ENCODE results near the gene SHFL. TPM values are rescaled to one million over a fixed set of nuclear protein-coding genes. Genes with fewer than 3 reads are reported as not detected.

The SHFL gene
- total and polyA plus RNA-seq, 2 of the 4 experiments (the other 2 are of a cell fraction) = 9.0 to 32.1 TPM

GRCh38 chr19:10037367-10037766 is 48.8 kb upstream of the SHFL start:
- peaks cover 42% of the 10 kb centered on the region for H3K27me3 ChIP-seq (ENCODE audit: control insufficient read depth, insufficient read depth, low read length)
- no peak overlapping the region for H3K23ac ChIP-seq (ENCODE audit: low read depth, low read length)
- ChIA-PET CTCF (no interaction called here), POLR2A (ENCODE audit: unreplicated experiment) (no interaction called here)
- dilution Hi-C loops (cut with HindIII; ENCODE audit: low sequenced_read_pairs, unreplicated experiment) (no loop called here), in situ Hi-C loops (cut with MboI; ENCODE audit: low sequenced_read_pairs) (no loop called here), intact Hi-C loops (cut with micrococcal nuclease) (no loop called here)
- H2AK5ac ChIP-seq (ENCODE audit: low read depth, low read length) = no peak overlapping the region
- H2BK5ac ChIP-seq (ENCODE audit: low read depth, low read length, poor library complexity, severe bottlenecking) = no peak overlapping the region
- no peak overlapping the region for H3K4me2 ChIP-seq (ENCODE audit: low read depth, low read length)
- no peak overlapping the region for H3K4me3 ChIP-seq (ENCODE audit: insufficient read depth, low read depth, low read length)
- no peak for ATAC-seq (ENCODE audit: low read depth)
- no peak overlapping the region for H2BK20ac ChIP-seq (ENCODE audit: low read depth, low read length)
- H3K9me1 ChIP-seq (ENCODE audit: insufficient read depth, low read length) = no peaks in the 10 kb centered on the region
- no peak for DNase-seq
- no peak overlapping the region for H3K27ac ChIP-seq (ENCODE audit: insufficient read depth, low read length)
- H3K56ac ChIP-seq (ENCODE audit: extremely low read depth, insufficient read depth, low read length) = no peak overlapping the region
- peaks cover 22% of the 10 kb centered on the region for H3K9me3 ChIP-seq (ENCODE audit: control insufficient read depth, insufficient read depth, low read length)
- BruUV-seq (replicated peaks) = no TSS peak
- H3K79me1 ChIP-seq (ENCODE audit: low read depth in 1 of 2, low read length in 2 of 2) = no peaks in the 10 kb centered on the region
- no peaks in the 10 kb centered on the region for H3K36me3 ChIP-seq (ENCODE audit: control insufficient read depth, insufficient read depth, low read length)
- H3K14ac ChIP-seq (replicated peaks; ENCODE audit: low read depth, low read length) = no peak overlapping the region
- H2BK120ac ChIP-seq (ENCODE audit: low read depth, low read length) = no peak overlapping the region
- H2BK15ac ChIP-seq (ENCODE audit: low read depth, low read length) = no peak overlapping the region
- H4K91ac ChIP-seq (ENCODE audit: insufficient read depth, low read depth, low read length) = no peak overlapping the region
- H3K9ac ChIP-seq (ENCODE audit: low read depth, low read length) = no peak overlapping the region
- no CpG with 5 or more reads among the region's 4 CpGs for WGBS, 2 experiments (ENCODE audit: extremely low coverage in 2 of 2, insufficient read length in 1 of 2)
- no peak overlapping the region for H2AK9ac ChIP-seq (replicated peaks; ENCODE audit: low read depth, low read length, poor library complexity)
- no peaks in the 10 kb centered on the region for H4K20me1 ChIP-seq (ENCODE audit: insufficient read depth, low read length)
- no peak overlapping the region for H2AFZ ChIP-seq (replicated peaks; ENCODE audit: low read length, poor library complexity)
- TF ChIP-seq RFX5 (IDR thresholded peaks at IDR 0.05; ENCODE audit: low read depth, low read length) (no peak), POLR2A (IDR thresholded peaks at IDR 0.05; ENCODE audit: low read depth, low read length) (no peak), CTCF (conservative IDR thresholded peaks at IDR 0.05; ENCODE audit: low read depth, low read length) (no peak), MXI1 (IDR thresholded peaks at IDR 0.05; ENCODE audit: borderline replicate concordance, low read depth, low read length) (no peak), FOS (IDR thresholded peaks at IDR 0.05; ENCODE audit: low read depth, low read length) (no peak), ELK1 (IDR thresholded peaks at IDR 0.05; ENCODE audit: borderline replicate concordance, low read depth, low read length) (no peak), RAD21 (IDR thresholded peaks at IDR 0.05; ENCODE audit: low read length) (no peak), SMC3 (IDR thresholded peaks at IDR 0.05; ENCODE audit: low read depth, low read length) (no peak), NFE2L2 (IDR thresholded peaks at IDR 0.05; ENCODE audit: low read depth, low read length) (no peak), CEBPB (IDR thresholded peaks at IDR 0.05; ENCODE audit: low read depth, low read length) (no peak), MAFK (IDR thresholded peaks at IDR 0.05; ENCODE audit: low read depth, low read length) (no peak), MAZ (IDR thresholded peaks at IDR 0.05; ENCODE audit: borderline replicate concordance, low read depth, low read length) (no peak), CHD1 (IDR thresholded peaks at IDR 0.05; ENCODE audit: low read depth, low read length) (no peak), RCOR1 (IDR thresholded peaks at IDR 0.05; ENCODE audit: insufficient replicate concordance, low read length) (no peak), BHLHE40 (IDR thresholded peaks at IDR 0.05; ENCODE audit: low read depth, low read length) (no peak), USF2 (IDR thresholded peaks at IDR 0.05; ENCODE audit: low read depth, low read length) (no peak)
- no peak overlapping the region for H4K5ac ChIP-seq (ENCODE audit: low read depth, low read length)
- no peak overlapping the region for H3K4ac ChIP-seq (ENCODE audit: low read depth, low read length)
- no peak overlapping the region for H3K18ac ChIP-seq (ENCODE audit: low read depth, low read length)
- no peaks in the 10 kb centered on the region for H3K4me1 ChIP-seq (ENCODE audit: control insufficient read depth, insufficient read depth, low read length)
- H4K8ac ChIP-seq (ENCODE audit: low read depth in 2 of 2, low read length in 2 of 2) = no peak overlapping the region

Measured in IMR-90 (cell line).